GM10266 (cell line): ENCODE data around the gene BAMBI.

ENCODE experiments used
- DNase-seq: peaks from one replicate; pipeline ENCODE4 v3.0.0; 2012; ENCODE audit errors: extremely low spot score
- TF ChIP-seq, protein P1 (sequence below): IDR thresholded peaks from 2 replicates; pipeline ENCODE4 v1.5.1; 2012; ENCODE audit warnings: mild to moderate bottlenecking, low read depth; ENCODE audit not compliant: control insufficient read depth, insufficient read depth; ENCODE audit errors: missing control alignments

BAMBI gene

DNA sequence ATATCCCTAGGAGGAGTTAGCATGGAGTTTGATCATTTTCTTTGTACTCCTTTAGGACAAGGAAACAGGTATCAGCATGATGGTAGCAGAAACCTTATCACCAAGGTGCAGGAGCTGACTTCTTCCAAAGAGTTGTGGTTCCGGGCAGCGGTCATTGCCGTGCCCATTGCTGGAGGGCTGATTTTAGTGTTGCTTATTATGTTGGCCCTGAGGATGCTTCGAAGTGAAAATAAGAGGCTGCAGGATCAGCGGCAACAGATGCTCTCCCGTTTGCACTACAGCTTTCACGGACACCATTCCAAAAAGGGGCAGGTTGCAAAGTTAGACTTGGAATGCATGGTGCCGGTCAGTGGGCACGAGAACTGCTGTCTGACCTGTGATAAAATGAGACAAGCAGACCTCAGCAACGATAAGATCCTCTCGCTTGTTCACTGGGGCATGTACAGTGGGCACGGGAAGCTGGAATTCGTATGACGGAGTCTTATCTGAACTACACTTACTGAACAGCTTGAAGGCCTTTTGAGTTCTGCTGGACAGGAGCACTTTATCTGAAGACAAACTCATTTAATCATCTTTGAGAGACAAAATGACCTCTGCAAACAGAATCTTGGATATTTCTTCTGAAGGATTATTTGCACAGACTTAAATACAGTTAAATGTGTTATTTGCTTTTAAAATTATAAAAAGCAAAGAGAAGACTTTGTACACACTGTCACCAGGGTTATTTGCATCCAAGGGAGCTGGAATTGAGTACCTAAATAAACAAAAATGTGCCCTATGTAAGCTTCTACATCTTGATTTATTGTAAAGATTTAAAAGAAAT is 4.8 kb downstream of the BAMBI start:
- TF ChIP-seq, protein P1, sequence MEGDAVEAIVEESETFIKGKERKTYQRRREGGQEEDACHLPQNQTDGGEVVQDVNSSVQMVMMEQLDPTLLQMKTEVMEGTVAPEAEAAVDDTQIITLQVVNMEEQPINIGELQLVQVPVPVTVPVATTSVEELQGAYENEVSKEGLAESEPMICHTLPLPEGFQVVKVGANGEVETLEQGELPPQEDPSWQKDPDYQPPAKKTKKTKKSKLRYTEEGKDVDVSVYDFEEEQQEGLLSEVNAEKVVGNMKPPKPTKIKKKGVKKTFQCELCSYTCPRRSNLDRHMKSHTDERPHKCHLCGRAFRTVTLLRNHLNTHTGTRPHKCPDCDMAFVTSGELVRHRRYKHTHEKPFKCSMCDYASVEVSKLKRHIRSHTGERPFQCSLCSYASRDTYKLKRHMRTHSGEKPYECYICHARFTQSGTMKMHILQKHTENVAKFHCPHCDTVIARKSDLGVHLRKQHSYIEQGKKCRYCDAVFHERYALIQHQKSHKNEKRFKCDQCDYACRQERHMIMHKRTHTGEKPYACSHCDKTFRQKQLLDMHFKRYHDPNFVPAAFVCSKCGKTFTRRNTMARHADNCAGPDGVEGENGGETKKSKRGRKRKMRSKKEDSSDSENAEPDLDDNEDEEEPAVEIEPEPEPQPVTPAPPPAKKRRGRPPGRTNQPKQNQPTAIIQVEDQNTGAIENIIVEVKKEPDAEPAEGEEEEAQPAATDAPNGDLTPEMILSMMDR = no peak
- no peak for DNase-seq

DNA sequence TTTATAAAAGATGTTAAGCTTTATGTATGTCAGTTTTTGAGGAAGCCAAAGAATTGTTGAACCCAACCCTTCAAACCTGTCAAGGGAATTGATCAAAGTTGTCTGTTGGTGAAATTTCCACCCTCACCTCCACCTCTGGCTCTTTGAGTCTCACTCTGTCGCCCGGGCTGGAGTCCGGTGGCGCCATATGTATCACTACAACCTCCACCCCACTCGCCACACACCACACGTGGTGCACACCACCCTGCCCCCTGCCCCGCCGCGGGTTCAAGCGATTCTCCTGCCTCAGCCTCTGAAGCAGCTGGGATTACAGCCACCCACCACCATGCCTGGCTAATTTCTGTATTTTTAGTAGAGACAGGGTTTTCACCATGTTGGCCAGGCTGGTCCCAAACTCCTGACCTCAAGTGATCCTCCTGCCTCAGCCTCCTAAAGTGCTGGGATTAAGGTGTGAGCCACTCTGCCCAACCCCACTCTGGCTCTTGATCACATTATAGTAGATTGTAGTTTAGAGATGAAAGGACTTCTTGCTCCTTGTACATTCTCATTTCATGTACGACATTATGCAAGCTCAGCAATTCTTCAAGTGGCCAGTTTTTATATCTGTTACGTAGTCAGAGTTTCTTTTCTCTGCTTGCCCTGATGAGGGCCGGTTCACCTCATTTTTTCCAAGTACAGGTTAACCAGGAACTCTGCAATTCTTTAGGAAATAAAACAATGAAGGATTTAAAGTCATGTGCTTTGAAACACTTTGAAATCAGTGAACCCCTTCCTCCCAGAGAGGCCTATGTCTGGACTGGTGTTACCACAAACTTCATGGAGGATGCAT is 7.0 kb downstream of the BAMBI start:
- TF ChIP-seq, protein P1 = no peak
- DNase-seq = no peak

- TF ChIP-seq, protein P1 = no peak
- DNase-seq = no peak
Measured at GRCh38 chr10:28684986-28685580, 7.8 kb downstream of the BAMBI start.

GRCh38 chr10:28685717-28686116 is 8.4 kb downstream of the BAMBI start:
- TF ChIP-seq, protein P1 = no peak
- DNase-seq = no peak

DNA sequence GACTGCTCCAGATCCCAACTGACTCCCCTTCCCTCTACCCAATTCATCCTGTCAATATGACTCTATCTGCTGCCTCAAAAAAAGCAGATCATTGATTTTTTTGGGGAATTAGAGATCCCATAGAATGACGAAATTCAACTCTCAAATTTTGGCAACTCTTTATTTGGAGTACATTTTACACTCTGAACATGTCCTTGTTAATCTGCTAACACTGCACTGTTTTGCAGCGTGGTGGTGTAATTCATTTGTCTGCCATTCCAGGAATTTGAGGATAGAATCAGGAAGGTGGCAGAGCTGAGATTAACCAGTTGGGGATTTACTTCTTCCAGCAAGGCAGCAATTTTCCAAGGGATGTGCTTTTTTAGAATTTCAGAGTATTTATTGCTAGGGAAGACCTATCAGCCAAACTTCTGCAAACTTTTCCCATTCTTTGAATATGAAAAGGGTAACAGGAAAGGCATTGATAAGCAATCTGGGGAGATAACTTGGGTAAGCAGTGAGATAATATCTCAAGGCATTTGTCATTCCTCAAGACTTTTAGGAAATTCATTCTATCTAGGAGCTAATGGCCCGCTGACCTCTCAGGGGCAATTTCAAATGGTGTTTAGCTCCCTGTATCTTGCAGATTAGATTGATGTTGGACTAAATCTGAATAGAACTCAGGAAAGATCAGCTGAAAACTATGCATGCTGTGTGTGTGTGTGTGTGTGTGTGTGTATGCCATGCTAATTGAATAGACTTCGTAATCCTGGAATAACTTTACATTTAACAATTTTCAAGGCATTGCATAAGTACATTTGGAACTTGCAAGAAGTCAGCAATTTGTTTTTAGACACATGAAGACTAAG is 9.7 kb downstream of the BAMBI start:
- DNase-seq = no peak
- TF ChIP-seq, protein P1 = no peak

DNA sequence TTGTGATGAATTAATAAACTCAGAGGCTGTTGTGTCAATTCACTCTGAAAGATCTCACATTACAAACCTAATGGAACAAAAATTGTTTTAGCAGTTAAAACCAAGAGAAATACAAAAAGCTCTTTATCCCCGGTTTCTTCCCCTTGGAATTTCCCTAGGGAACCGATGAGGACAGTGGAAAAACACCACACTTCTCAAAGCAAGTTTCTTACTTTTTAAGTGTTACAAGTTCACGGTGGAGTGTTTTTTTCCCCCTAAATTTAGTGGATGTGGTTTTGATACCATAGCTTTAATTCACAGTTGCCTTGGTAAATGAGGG is 10.3 kb downstream of the BAMBI start:
- TF ChIP-seq, protein P1 = no peak
- no peak for DNase-seq
